ENCODE results near the gene ADGRG3. TPM values are rescaled to one million over a fixed set of nuclear protein-coding genes. Genes with fewer than 3 reads are reported as not detected.

ADGRG3 gene
- total RNA-seq, 1 experiment from 2014 or later = not detected

DNA sequence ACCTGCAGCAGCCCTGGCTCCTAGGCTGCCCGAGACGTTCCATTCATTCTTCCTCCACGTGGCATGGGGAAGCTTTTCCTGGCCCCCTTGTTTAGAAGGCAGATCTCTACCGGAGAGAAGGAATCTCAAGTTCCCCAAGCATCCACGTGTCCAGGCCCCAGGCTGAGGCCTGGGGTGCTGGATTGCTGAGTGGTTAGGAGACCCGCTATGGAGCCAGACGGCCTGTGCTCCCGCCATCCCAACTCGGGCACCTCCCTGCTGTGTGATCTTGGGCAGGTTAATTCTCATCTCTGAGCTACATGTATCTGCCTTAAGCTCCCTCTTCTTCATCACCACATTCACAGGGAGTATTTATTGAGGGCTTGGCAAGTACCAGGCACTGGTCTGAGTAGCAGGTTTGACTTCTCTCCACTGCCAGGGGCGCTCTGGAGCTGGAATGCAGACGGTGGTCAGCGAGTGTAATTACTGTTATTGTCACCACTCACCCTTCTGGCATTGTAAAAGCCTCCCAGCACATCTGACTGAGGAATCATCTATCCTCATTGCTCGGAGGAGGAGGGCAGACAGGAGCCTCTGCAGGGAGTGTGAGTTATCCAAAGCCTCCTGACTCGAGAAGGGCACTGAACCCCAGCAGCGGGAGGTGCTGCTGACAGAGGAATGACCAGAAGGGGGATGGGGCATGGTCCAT lies 40.8 kb upstream of the ADGRG3 start:
- Histone ChIP-seq H3K27ac (peak overlapping the region; percentile 63), H3K36me3 (no peaks in the 10 kb centered on the region), H3K9me3 (replicated peaks) (no peaks in the 10 kb centered on the region), H3K4me3 (no peak overlapping the region), H3K27me3 (replicated peaks) (no peaks in the 10 kb centered on the region), H3K4me1 (replicated peaks) (peaks cover 25% of the 10 kb centered on the region)
- DNase-seq (ENCODE audit: low read depth in 1 of 2, low spot score in 2 of 2) = peak; percentile 66 to 81

- H3K27ac ChIP-seq = peak within 1 kb of the TSS; percentile 63
- H3K27me3 ChIP-seq (replicated peaks) = no peaks in the 10 kb centered on the region
- H3K36me3 ChIP-seq = no peaks in the 10 kb centered on the region
- no peaks in the 10 kb centered on the region for H3K9me3 ChIP-seq (replicated peaks)
- DNase-seq (ENCODE audit: low read depth in 1 of 2, low spot score in 2 of 2) = peak; percentile 90 to 93
- peaks cover 25% of the 10 kb centered on the region for H3K4me1 ChIP-seq (replicated peaks)
- H3K4me3 ChIP-seq = no peak within 1 kb of the TSS
Measured at GRCh38 chr16:57628008-57628781, 39.9 kb upstream of the ADGRG3 start, which contains the start of gene ADGRG1. Gene ADGRG1, plus strand, starts transcription at chr16:57628630. Its CDS starts 21,658 bp downstream, at chr16:57650288.

DNA sequence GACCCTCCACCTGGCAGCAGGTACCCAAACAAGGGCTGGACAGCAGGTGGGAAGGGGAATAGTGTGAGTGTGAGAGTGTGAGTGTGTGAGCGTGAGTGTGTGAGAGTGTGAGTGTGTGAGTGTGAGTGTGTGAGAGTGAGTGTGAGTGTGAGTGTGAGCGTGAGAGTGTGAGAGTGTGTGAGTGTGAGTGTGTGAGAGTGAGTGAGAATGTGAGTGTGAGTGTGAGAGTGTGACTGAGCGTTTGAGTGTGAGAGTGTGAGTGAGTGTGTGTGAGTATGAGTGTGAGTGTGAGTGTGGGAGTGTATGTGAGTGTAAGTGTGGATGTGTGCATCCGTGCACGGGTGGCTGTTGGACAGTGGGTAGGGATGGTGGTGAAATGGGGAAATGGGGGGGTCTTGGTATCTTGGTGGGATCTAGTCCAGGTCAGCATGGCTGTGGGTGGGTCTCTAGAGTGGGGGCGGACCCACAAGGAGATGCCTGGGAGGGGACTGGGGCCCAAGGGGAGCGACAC lies 39.3 kb upstream of the ADGRG3 start:
- H3K9me3 ChIP-seq (replicated peaks) = no peaks in the 10 kb centered on the region
- no peak overlapping the region for H3K27ac ChIP-seq

GRCh38 chr16:57629516-57630406 lies 38.3 kb upstream of the ADGRG3 start:
- Histone ChIP-seq H3K4me1 (replicated peaks) (peaks cover 27% of the 10 kb centered on the region), H3K4me3 (no peak overlapping the region), H3K27ac (no peak overlapping the region), H3K27me3 (replicated peaks) (no peaks in the 10 kb centered on the region), H3K9me3 (replicated peaks) (no peaks in the 10 kb centered on the region), H3K36me3 (no peaks in the 10 kb centered on the region)
- DNase-seq (ENCODE audit: low read depth in 1 of 2, low spot score in 2 of 2) = no peak

More for the DNA sequence above, 39.3 kb upstream of the ADGRG3 start:
- peaks cover 21% of the 10 kb centered on the region for H3K4me1 ChIP-seq (replicated peaks)
- no peak for DNase-seq (ENCODE audit: low read depth in 1 of 2, low spot score in 2 of 2)
- no peaks in the 10 kb centered on the region for H3K36me3 ChIP-seq
- no peaks in the 10 kb centered on the region for H3K27me3 ChIP-seq (replicated peaks)
- H3K4me3 ChIP-seq = no peak overlapping the region

DNA sequence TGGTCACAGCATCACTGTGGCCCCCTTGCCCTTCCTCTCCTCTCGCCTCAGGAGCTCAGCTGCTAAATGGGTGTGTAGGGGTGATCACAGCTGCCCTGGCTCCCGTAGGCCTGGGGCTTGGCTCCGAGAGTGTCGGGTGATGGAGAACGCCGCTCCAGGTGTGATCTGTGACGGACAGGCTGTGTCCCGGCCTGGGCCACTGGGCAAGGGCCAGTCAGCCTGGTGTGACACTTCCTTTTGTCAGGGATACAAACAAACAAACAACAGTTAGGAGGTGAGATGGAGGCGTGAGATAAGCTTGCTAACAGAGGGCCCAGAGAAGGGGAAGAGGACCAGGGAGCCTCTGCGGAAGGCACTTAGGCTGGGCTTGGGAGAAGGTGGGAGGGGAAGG lies 37.7 kb upstream of the ADGRG3 start:
- no peaks in the 10 kb centered on the region for H3K36me3 ChIP-seq
- H3K27me3 ChIP-seq (replicated peaks) = no peaks in the 10 kb centered on the region
- DNase-seq (ENCODE audit: low read depth in 1 of 2, low spot score in 2 of 2) = no peak
- H3K4me1 ChIP-seq (replicated peaks) = peaks cover 27% of the 10 kb centered on the region
- no peak overlapping the region for H3K27ac ChIP-seq
- H3K9me3 ChIP-seq (replicated peaks) = no peaks in the 10 kb centered on the region
- no peak overlapping the region for H3K4me3 ChIP-seq

GRCh38 chr16:57630931-57631845 lies 36.9 kb upstream of the ADGRG3 start:
- Histone ChIP-seq H3K27ac (no peak overlapping the region), H3K4me1 (replicated peaks) (peaks cover 27% of the 10 kb centered on the region), H3K9me3 (replicated peaks) (no peaks in the 10 kb centered on the region), H3K4me3 (no peak overlapping the region), H3K27me3 (replicated peaks) (no peaks in the 10 kb centered on the region), H3K36me3 (no peaks in the 10 kb centered on the region)
- DNase-seq (ENCODE audit: low read depth in 1 of 2, low spot score in 2 of 2) = no peak

DNA sequence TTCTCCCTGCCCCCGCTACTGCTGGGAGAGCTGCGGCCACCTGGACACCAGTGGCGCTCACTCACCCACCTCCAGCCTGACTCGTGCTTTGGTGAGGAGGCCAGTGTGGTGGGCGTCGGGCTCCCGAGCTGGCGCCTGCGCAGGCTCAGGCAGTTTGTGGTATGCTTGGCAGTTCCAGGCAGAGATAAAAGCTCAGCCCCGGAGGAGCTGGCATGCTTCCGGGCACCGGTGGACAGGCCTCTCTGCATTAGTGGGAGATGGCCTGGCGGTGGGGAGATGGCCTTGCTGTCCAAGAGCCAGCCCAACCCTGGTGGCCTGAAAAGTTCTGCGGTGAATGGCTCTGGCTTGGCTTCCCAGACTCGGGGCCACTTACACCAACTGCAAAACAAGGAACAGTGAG lies 35.5 kb upstream of the ADGRG3 start:
- H3K36me3 ChIP-seq = no peaks in the 10 kb centered on the region
- no peak overlapping the region for H3K4me3 ChIP-seq
- H3K9me3 ChIP-seq (replicated peaks) = no peaks in the 10 kb centered on the region
- H3K27me3 ChIP-seq (replicated peaks) = no peaks in the 10 kb centered on the region
- peaks cover 21% of the 10 kb centered on the region for H3K4me1 ChIP-seq (replicated peaks)
- no peak for DNase-seq (ENCODE audit: low read depth in 1 of 2, low spot score in 2 of 2)
- no peak overlapping the region for H3K27ac ChIP-seq

- H3K9me3 ChIP-seq (replicated peaks) = no peaks in the 10 kb centered on the region
- H3K27ac ChIP-seq = no peak overlapping the region
- no peaks in the 10 kb centered on the region for H3K27me3 ChIP-seq (replicated peaks)
- no peaks in the 10 kb centered on the region for H3K36me3 ChIP-seq
- DNase-seq (ENCODE audit: low read depth in 1 of 2, low spot score in 2 of 2) = no peak
- peaks cover 11% of the 10 kb centered on the region for H3K4me1 ChIP-seq (replicated peaks)
- no peak overlapping the region for H3K4me3 ChIP-seq
Measured at GRCh38 chr16:57633383-57634064, 34.6 kb upstream of the ADGRG3 start.

DNA sequence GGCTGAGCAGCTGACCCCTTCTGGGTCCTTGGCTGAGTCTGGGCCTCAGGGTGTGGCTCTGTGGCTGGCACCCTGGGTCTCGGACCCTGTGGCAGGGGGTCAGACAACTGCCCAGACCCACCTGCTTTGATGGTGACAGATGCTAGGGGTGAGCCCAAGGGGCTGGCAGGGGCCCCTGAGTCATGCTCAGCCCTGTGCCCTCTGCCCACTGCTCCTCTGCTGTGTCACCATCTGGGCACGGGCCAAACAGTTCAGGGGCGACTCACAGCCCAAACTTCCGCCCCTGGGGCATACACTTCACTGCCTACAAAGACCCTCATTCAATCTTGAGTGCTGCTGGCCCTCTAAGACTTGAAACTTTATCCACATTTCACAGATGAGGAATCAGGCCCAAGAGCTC lies 33.9 kb upstream of the ADGRG3 start:
- DNase-seq (ENCODE audit: low read depth in 1 of 2, low spot score in 2 of 2) = no peak
- no peaks in the 10 kb centered on the region for H3K27me3 ChIP-seq (replicated peaks)

GRCh38 chr16:57635266-57636097 lies 32.6 kb upstream of the ADGRG3 start:
- Histone ChIP-seq H3K36me3 (no peaks in the 10 kb centered on the region), H3K4me3 (no peak overlapping the region), H3K27me3 (replicated peaks) (no peaks in the 10 kb centered on the region), H3K4me1 (replicated peaks) (peaks cover 6% of the 10 kb centered on the region; the same call in 1 of the 2 replicates), H3K9me3 (replicated peaks) (no peaks in the 10 kb centered on the region), H3K27ac (no peak overlapping the region)
- no peak for DNase-seq (ENCODE audit: low read depth in 1 of 2, low spot score in 2 of 2)

More for the DNA sequence above, 33.9 kb upstream of the ADGRG3 start:
- Histone ChIP-seq H3K4me1 (replicated peaks) (peaks cover 6% of the 10 kb centered on the region; the same call in 1 of the 2 replicates), H3K9me3 (replicated peaks) (no peaks in the 10 kb centered on the region), H3K27ac (no peak overlapping the region), H3K4me3 (no peak overlapping the region), H3K36me3 (no peaks in the 10 kb centered on the region)

DNA sequence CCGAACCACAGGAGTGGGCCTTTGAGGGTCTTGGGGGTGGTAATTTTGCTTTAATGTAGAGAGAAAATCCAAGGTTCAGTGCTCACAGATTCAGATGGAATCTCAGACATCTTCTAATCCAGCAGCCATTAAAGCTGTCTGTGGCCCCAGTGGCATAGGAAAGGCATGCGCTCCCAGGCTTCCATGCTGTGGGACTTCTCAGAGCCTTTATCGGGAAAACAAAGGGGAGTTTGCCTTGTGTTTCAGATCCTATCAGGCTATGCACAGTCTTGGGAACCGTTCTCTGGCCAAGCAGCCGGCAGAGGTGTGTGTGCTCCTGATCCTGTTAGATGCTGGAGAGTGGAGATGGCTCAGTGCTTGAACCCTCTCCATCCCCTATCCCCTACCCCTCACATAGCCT lies 31.9 kb upstream of the ADGRG3 start:
- Histone ChIP-seq H3K36me3 (no peaks in the 10 kb centered on the region), H3K9me3 (replicated peaks) (no peaks in the 10 kb centered on the region), H3K27me3 (replicated peaks) (no peaks in the 10 kb centered on the region), H3K4me1 (replicated peaks) (peaks cover 6% of the 10 kb centered on the region; the same call in 1 of the 2 replicates), H3K4me3 (no peak overlapping the region), H3K27ac (no peak overlapping the region)
- DNase-seq (ENCODE audit: low read depth in 1 of 2, low spot score in 2 of 2) = no peak
